Mucosa of stomach (tissue), 1 donor: ENCODE data around the gene OBI1.

ENCODE experiments used
- H3K27me3 ChIP-seq: one replicate; pipeline ENCODE4 v1.7.0; 2013; ENCODE audit warnings: mild to moderate bottlenecking, low read length; ENCODE audit not compliant: control insufficient read depth, insufficient read depth
- H3K36me3 ChIP-seq: one replicate; pipeline ENCODE4 v1.7.0; 2013; ENCODE audit warnings: low read length; ENCODE audit not compliant: control insufficient read depth, insufficient read depth
- H3K4me1 ChIP-seq: one replicate; pipeline ENCODE4 v1.7.0; 2013; ENCODE audit warnings: mild to moderate bottlenecking, low read length; ENCODE audit not compliant: control insufficient read depth, insufficient read depth
- H3K4me3 ChIP-seq: one replicate; pipeline ENCODE4 v1.7.0; 2013; ENCODE audit warnings: low read length
- H3K9ac ChIP-seq: one replicate; pipeline ENCODE4 v1.7.0; 2013; ENCODE audit warnings: mild to moderate bottlenecking, low read length, moderate library complexity
- H3K9me3 ChIP-seq: one replicate; pipeline ENCODE4 v1.7.0; 2013; ENCODE audit warnings: mild to moderate bottlenecking, low read length, moderate library complexity; ENCODE audit not compliant: control insufficient read depth
- donor health status: Pancreatic carcinoma.

Gene OBI1

DNA sequence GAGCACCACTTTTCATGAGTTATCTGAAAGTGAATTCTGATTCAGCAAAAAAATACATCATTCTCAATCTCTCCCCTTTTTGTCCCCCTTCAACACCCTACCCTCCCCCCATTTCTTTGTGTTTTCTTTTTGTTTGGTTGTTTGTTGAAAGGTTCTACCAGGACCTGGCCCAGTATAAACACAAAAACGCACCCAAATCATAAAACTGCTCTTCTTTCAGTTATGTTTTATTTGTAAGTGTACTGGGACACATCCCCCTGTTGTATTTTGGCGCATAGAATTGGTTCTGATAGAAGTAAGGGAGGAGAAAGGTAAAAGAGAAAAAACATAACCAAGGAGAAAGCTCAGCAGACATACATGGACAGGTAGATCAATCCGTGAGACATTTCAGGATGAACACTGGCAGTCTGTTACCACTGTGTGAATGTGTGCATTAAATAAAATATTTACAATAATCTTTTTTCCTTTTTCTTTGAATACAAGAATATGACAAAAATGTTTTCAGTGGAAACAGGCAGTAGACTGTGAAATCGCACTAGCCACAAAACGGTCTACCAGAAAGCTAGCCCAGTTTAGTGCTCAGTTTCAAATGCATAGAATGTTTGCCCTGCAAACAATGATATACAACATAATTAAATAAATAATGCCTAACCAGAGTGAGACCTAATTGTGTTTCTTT, 59.9 kb downstream of the OBI1 start:
- Histone ChIP-seq H3K4me3 (no peak overlapping the region), H3K36me3 (no peaks in the 10 kb centered on the region), H3K4me1 (peaks cover 20% of the 10 kb centered on the region), H3K9me3 (no peaks in the 10 kb centered on the region), H3K27me3 (peaks cover 96% of the 10 kb centered on the region), H3K9ac (no peak overlapping the region)

DNA sequence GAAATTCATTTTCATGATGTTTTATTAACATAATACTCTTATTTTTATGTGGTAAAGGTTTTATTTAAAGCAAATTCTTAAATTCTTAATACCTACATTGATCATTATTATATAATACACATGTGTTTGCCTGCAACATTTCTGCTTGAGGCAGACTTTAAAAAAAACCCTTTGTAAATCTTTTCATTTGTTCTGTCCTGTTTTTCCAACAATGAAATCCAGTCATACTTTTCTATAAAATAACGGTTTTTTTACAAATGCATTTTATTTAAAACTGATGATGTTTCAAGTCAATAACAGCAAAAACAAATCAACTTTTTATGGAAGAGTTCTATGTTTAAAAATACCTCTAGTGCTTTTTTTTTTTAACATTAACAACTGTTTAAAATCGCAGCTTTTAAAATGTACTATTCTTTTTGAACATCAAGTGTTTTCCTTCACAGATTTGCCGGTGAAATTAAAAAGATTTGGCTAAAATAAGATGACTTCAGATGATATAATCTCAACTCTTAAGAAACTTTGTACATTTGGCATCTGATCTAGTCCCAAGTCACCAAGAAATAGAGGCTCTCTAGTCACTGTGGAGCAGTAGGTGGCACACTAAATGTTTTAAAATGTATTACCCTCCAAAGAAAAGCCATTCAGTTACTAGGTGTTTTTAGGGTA, 60.7 kb downstream of the OBI1 start:
- peaks cover 22% of the 10 kb centered on the region for H3K4me1 ChIP-seq
- H3K4me3 ChIP-seq, result no peak overlapping the region
- H3K9ac ChIP-seq, result no peak overlapping the region
- H3K36me3 ChIP-seq, result no peaks in the 10 kb centered on the region
- H3K9me3 ChIP-seq, result no peaks in the 10 kb centered on the region
- peaks cover 96% of the 10 kb centered on the region for H3K27me3 ChIP-seq

DNA sequence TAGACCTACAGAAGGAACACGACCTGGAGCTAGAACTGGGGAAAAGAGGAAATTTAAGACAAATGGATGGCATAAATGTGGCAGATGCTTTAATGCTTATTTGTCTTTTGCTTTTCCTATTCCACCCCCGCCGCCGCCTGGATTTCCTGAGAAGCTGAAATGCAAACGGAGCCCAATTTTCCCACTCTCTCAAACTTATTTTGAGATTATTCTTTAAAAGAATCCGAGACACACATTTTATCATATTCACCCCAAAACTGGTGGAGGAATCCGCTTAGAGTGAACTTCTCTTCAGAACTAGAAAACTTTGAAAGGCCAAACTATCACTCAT, 61.4 kb downstream of the OBI1 start:
- Histone ChIP-seq H3K4me1 (peaks cover 15% of the 10 kb centered on the region), H3K9me3 (no peaks in the 10 kb centered on the region), H3K36me3 (no peaks in the 10 kb centered on the region), H3K27me3 (peaks cover 95% of the 10 kb centered on the region), H3K9ac (no peak overlapping the region), H3K4me3 (no peak overlapping the region)

DNA sequence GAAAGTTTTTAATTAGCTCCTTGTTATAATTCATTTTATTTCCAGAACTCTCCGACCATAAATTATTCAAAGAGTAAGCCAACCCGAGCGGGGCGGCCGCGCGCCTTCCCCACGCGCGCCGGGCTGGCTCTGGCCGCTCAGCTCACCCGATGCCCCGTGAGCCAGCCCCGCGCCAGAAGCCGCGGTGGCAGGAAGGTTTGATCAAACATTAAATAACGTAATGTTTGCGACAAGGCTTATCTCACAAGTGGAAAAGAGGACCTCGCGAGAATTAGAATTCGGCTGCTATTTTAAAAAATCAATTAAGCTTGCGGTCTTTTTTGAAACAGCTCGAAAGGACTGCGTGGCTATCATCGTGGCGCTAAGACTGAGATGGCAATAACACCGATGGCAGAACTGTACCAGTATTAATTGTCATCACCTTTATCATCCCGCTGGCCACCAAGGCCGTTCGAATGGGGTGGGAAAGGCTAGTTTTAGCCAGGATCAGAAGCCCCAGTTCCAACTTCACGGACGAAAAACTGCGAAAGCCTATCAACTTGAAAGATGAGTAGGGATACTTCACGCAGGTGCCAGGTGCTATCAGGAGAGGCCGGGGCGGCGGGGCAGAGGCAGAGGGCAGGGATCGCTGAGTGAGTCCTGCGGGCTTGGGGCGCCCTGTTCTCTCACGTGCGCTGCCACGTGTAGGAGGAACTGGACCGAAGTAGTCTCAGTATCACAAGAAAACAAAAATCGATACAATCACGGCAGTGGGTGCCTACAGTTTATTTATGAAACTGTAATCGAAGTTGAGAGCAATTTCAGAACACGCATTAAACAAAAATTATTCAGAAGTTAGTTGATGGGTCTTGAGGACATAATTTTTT, 62.0 kb downstream of the OBI1 start:
- H3K36me3 ChIP-seq, result no peaks in the 10 kb centered on the region
- no peaks in the 10 kb centered on the region for H3K9me3 ChIP-seq
- H3K4me1 ChIP-seq, result peaks cover 13% of the 10 kb centered on the region
- no peak overlapping the region for H3K9ac ChIP-seq
- no peak overlapping the region for H3K4me3 ChIP-seq
- H3K27me3 ChIP-seq, result peaks cover 96% of the 10 kb centered on the region

DNA sequence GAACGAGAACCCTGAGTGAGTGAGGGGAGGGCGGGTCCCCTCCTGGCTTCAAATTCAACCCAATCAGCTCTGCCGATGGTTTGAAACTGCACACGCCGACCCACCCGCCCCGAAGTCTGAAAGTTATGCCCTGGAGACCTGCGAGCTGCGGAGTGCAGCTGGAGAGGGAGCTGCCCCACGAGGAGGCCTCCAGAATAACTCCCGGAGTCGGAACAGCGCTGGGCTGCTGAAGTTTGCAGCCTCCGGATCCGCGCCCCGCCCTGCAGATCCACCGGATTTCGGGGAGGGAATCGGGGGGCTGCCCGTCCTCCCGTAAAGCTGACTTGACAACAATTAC, 62.6 kb downstream of the OBI1 start:
- Histone ChIP-seq H3K4me3 (no peak overlapping the region), H3K27me3 (peaks cover 92% of the 10 kb centered on the region), H3K9me3 (no peaks in the 10 kb centered on the region), H3K4me1 (peaks cover 10% of the 10 kb centered on the region), H3K9ac (no peak overlapping the region), H3K36me3 (no peaks in the 10 kb centered on the region)

DNA sequence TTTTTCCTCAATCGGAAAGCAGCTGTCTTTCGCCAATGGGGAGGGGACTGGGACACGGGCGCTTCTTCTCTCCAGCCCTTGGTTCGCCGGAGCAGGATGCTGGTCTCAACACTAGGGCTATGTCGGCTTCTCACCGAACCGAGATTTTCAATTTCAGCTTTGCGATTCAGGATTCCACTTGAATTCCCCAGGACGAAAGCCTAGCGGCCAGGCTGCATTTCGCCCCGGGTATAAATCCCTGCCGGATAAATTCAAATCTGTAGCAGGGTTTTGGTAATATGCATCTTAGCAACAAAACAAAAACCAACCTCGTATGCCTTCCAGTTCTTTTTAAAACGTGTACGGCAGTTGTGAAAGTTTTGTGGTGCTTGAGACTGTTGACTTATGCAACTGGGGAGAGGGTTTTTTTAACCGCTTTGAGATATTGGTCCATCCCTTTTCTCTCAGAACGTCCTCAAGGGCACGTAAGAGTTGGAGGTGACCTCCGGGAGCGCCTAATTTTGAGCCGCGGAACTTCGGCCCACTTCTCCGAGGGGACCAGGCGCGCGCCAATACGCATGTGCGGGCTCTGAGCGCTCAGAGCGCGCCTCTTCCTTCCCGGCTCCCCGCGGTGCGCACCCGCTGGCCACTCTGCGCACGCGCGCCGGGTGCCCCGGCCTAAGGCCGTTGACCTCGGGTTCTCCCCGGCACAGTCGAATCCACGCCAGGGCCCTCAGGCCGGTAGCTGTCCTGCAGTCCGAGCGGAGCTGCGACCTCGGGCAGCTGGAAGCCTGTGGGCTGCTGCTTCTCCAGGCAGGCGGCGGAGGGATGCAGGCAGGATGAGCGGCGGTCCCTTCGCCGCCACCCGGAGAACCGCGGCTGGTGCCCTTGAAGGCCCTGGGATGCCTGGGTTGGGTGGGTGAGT, 63.2 kb downstream of the OBI1 start:
- Histone ChIP-seq H3K4me1 (peaks cover 7% of the 10 kb centered on the region), H3K36me3 (no peaks in the 10 kb centered on the region), H3K4me3 (no peak overlapping the region), H3K9ac (no peak overlapping the region), H3K27me3 (peaks cover 86% of the 10 kb centered on the region), H3K9me3 (no peaks in the 10 kb centered on the region)

DNA sequence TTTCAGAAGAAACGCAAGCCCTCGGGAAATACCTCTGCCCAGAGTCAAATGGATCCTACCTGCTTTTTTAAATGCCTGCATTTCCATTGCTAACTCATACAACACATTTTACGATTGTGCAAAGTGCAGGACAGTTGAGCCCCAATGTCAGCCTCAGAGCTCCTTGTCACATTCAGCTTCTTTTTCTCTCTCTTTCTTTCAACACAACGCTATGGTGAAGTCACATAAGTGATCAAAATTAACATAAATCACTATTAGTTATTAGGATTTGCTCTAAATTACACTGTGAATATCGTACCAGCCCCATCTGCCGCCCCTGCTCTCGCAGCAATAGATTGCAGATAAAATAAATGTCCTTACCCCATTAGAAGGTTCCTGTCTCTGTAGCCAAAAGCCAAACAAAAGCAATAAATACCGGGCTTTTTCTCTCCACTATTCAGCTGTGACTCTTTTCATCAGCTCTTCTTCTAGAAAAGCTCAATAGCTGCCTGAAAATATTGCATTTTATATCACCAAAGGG, 64.4 kb downstream of the OBI1 start:
- Histone ChIP-seq H3K36me3 (no peaks in the 10 kb centered on the region), H3K9me3 (no peaks in the 10 kb centered on the region), H3K27me3 (peaks cover 84% of the 10 kb centered on the region), H3K4me3 (no peak overlapping the region), H3K4me1 (peaks cover 7% of the 10 kb centered on the region), H3K9ac (no peak overlapping the region)

DNA sequence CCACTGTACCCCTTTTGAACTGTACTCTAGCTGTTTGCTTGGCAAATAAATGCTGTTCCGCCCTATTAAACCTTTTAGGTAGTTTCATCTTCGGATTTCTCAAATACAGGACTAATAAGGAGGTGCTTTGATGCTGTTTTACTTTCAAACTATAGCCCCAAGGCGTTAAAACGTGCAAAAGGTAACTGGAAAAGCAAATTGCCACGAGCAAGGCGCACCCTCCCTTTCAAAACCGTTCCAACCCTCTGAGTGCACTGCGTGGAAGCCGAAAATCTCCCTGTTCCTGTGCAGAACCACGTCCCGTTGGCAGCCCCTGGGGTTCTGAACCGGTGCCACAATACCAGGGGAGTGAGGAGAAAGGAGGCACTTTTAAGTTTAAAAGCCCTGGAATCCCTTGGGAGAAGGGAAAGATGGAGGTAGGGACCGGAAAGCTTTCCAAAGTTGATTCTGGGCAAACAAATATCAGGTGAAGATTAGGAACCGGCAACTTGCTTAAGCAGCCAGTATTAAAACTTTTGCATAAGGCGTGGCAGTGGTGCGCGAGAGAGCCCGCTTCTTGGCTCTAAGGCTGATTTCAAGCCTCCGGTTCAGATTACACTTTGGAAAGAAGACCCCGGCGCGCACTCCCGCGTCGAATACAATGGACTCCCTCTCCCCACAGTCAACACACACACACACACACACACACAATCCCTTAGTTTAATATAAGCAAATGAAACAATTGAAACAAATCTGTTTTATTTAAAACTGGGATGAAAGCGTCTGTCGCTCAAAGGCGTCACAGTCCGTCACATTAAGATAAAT, 65.1 kb downstream of the OBI1 start:
- peaks cover 84% of the 10 kb centered on the region for H3K27me3 ChIP-seq
- peaks cover 7% of the 10 kb centered on the region for H3K4me1 ChIP-seq
- no peaks in the 10 kb centered on the region for H3K36me3 ChIP-seq
- H3K9me3 ChIP-seq, result no peaks in the 10 kb centered on the region
- H3K4me3 ChIP-seq, result no peak overlapping the region
- no peak overlapping the region for H3K9ac ChIP-seq

DNA sequence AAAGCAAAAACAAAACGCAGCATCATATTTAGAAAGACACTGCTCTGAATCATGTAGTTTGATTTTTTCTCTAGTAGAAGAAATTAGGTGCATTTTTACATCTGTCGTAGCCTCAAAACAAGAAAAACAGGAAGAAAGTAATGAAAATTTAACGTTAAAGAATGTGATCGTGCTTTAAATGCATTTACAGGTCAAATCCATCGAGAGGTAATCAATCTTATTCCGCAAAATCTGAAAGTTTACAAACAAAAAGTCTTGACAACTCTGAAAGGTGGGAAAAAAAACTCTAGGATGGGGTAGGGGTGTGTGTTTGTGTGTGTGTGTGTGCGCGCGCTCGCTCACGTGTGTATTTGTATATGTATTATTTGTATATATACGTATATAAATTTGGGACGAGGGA, 65.8 kb downstream of the OBI1 start:
- Histone ChIP-seq H3K36me3 (no peaks in the 10 kb centered on the region), H3K4me1 (peaks cover 7% of the 10 kb centered on the region), H3K4me3 (no peak overlapping the region), H3K9me3 (no peaks in the 10 kb centered on the region), H3K27me3 (peaks cover 84% of the 10 kb centered on the region), H3K9ac (no peak overlapping the region)

DNA sequence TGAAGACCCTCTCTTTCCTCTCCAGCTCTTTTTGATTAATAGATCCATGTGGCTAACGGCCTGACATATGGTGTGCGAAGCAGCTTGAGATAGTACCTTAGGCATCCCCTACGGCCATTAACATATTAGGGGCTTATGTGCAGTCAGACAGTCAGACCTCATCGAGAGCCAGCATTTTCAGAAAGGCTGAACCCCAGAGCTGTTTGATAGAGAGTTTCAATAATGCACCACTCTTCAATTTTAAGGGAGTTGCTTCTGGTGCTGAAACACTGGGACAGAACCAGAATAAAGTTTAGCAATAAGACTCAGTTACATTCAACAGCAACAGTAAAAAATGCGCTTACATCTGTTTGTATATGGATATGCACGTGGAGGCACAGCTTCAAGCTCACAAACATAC, 66.4 kb downstream of the OBI1 start:
- no peaks in the 10 kb centered on the region for H3K9me3 ChIP-seq
- H3K27me3 ChIP-seq, result peaks cover 83% of the 10 kb centered on the region
- H3K36me3 ChIP-seq, result no peaks in the 10 kb centered on the region
- no peak overlapping the region for H3K4me3 ChIP-seq
- no peak overlapping the region for H3K9ac ChIP-seq
- H3K4me1 ChIP-seq, result peaks cover 7% of the 10 kb centered on the region

DNA sequence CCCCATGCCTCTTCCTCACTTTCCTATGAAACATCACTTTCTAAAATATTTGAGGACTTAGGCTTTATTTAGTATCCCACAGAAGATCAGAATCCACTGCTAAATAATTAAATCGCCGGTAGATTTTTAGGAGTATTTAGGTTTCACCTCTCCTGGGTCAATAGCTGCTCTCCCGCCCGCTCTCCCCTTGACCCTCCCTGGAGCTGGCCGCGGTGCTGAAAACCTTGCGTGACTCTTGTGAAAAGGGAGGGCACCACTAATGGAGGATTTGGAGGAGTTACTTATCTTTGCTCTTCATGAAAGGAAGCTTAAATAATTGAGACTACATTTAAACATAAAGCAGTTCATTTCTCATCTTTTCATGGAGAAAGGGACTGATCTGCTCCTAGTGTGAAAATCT, 69.7 kb downstream of the OBI1 start:
- H3K9ac ChIP-seq, result no peak overlapping the region
- no peaks in the 10 kb centered on the region for H3K9me3 ChIP-seq
- H3K4me3 ChIP-seq, result no peak overlapping the region
- peaks cover 6% of the 10 kb centered on the region for H3K4me1 ChIP-seq
- H3K36me3 ChIP-seq, result no peaks in the 10 kb centered on the region
- peaks cover 65% of the 10 kb centered on the region for H3K27me3 ChIP-seq
